AG04449 (cell line): ENCODE measurements around the gene ASPG.

ENCODE experiments used
- CTCF ChIA-PET: fragments of 350-600 bp; formaldehyde crosslinking; extraction: SDS; loops from one replicate; lab custom pipeline; 2021; ENCODE audit warnings: antibody characterized with exemption; lab: Yijun Ruan, JAX
- POLR2A ChIA-PET: fragments of 400-600, 350-600 bp; formaldehyde crosslinking; extraction: SDS; loops from one replicate; lab custom pipeline; 2020; ENCODE audit warnings: antibody characterized with exemption, inconsistent platforms; lab: Yijun Ruan, JAX
- DNase-seq: peaks from one replicate; pipeline ENCODE4 v3.0.0-alpha.2; 2010; ENCODE audit warnings: low read depth, low spot score
- H3K4me3 ChIP-seq: 2 replicates; pipeline ENCODE4 v1.5.1; 2011; ENCODE audit warnings: low read depth, mild to moderate bottlenecking, control low read depth, low read length
- TF ChIP-seq, protein P1 (sequence below): IDR thresholded peaks from one replicate; pipeline ENCODE4 v1.5.1; 2011; ENCODE audit warnings: mild to moderate bottlenecking, moderate library complexity, low read length, control low read depth, inconsistent platforms; ENCODE audit not compliant: insufficient read depth; ENCODE audit errors: missing control alignments

ASPG gene

GRCh38 chr14:104120281-104120741 is 34.8 kb downstream of the ASPG start:
- TF ChIP-seq, protein P1, sequence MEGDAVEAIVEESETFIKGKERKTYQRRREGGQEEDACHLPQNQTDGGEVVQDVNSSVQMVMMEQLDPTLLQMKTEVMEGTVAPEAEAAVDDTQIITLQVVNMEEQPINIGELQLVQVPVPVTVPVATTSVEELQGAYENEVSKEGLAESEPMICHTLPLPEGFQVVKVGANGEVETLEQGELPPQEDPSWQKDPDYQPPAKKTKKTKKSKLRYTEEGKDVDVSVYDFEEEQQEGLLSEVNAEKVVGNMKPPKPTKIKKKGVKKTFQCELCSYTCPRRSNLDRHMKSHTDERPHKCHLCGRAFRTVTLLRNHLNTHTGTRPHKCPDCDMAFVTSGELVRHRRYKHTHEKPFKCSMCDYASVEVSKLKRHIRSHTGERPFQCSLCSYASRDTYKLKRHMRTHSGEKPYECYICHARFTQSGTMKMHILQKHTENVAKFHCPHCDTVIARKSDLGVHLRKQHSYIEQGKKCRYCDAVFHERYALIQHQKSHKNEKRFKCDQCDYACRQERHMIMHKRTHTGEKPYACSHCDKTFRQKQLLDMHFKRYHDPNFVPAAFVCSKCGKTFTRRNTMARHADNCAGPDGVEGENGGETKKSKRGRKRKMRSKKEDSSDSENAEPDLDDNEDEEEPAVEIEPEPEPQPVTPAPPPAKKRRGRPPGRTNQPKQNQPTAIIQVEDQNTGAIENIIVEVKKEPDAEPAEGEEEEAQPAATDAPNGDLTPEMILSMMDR, result no peak
- CTCF ChIA-PET, result no interaction called here
- DNase-seq, result no peak
- no peak overlapping the region for H3K4me3 ChIP-seq
- POLR2A ChIA-PET, result no interaction called here

- POLR2A ChIA-PET, result no interaction called here
- DNase-seq, result no peak
- TF ChIP-seq, protein P1, result no peak
- CTCF ChIA-PET, result interaction anchor here (1.2 kb wide), 1 partner anchor 9 kb away, joined by 3 read pairs; no protein-coding TSS in a partner anchor
- H3K4me3 ChIP-seq, result no peak overlapping the region
These were observed 35.6 kb downstream of the ASPG start for GRCh38 chr14:104121142-104121541.

DNA sequence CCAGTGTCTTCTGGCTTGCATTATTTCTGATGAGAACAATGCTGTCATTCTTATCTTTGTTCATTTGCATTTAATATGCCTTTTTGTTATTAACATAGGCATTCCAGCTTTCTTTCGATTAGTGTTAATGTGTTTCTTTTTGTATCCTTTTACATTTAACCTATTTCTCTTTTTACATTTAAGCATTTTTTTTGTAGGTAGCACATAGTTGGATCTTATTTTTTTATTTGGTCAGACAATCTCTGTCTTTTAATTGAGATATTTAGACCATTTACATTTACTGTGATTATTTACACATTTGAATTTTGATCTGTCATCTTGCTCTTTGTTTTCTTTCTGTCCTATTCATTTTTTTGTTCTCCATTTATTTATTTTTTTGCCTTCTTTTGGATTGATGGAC is 38.4 kb downstream of the ASPG start:
- TF ChIP-seq, protein P1, result no peak
- no peak overlapping the region for H3K4me3 ChIP-seq
- CTCF ChIA-PET, result interaction anchor here (1.1 kb wide), 1 partner anchor 30 kb away, joined by 4 read pairs; no protein-coding TSS in a partner anchor
- no peak for DNase-seq
- POLR2A ChIA-PET, result no interaction called here

DNA sequence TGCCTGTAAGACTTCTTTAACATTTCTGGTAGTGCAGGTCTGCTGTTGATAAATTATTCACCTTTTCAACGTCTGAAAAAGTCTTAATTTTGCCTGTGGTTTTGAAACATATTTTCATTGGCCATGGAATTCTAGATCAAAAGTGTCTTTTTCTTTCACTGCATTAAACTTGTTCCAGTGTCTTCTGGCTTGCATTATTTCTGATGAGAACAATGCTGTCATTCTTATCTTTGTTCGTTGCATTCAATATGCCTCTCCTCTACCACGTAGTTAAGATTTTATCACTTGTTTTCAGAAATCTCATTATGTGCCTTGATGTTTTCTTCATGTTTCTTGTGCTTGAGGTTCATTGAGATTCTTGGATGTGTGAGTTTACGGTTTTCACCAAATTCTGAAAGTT is 39.5 kb downstream of the ASPG start:
- ChIA-PET POLR2A (no interaction called here), CTCF (no interaction called here)
- DNase-seq, result no peak
- no peak overlapping the region for H3K4me3 ChIP-seq
- TF ChIP-seq, protein P1, result no peak

DNA sequence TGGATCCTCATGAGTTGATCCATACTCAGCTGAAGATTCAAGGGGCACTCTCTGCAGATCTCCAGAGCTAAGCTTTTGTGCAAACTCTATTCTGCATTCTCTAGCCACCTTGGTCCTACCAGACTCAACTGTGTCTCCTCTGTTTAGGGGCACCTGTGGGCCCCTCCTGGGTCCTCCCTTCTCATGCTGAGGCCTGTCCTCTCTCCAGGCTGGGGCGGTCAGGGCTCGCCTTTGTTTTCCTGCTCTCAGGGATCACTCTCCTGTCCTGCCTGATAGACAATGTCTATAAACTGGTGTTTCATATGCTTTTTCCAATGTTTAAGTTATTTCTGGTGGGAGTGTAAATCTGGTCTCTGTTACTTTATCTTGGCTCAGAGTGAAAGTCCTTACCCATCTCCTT is 41.3 kb downstream of the ASPG start:
- POLR2A ChIA-PET, result no interaction called here
- no peak for DNase-seq
- TF ChIP-seq, protein P1, result no peak
- CTCF ChIA-PET, result interaction anchor here (0.5 to 1.4 kb wide), 2 partner anchors 48 to 49 kb away, joined by 3 read pairs; no protein-coding TSS in a partner anchor
- H3K4me3 ChIP-seq, result no peak overlapping the region

- TF ChIP-seq, protein P1, result no peak
- POLR2A ChIA-PET, result no interaction called here
- DNase-seq, result no peak
- CTCF ChIA-PET, result interaction anchor here (0.9 to 3.1 kb wide), 3 partner anchors 13 to 51 kb away, joined by 3 to 12 read pairs (median 3); no protein-coding TSS in a partner anchor
- no peak overlapping the region for H3K4me3 ChIP-seq
These were observed 43.5 kb downstream of the ASPG start for GRCh38 chr14:104128981-104129380.
